Tibial nerve (tissue), 4 donors: Measurements from ENCODE around the gene TMEM185B.

Experiments
- CTCF ChIP-seq, 5 experiments: fragments of 200-600 bp in 3 of 5; fragments of 450-650 bp in 2 of 5; sonication (generic) in 3 of 5; IDR thresholded peaks; one replicate each; pipeline ENCODE4 v1.5.1; 2016 to 2019; ENCODE audit warnings: antibody characterized with exemption in 5 of 5, mild to moderate bottlenecking in 3 of 5, moderate library complexity in 2 of 5
- EP300 ChIP-seq, 2 donors: sonication (generic); formaldehyde crosslinking; IDR thresholded peaks; one replicate each; pipeline ENCODE4 v1.6.1; 2017; ENCODE audit warnings: antibody characterized with exemption in 2 of 2, mild to moderate bottlenecking in 1 of 2
- POLR2A ChIP-seq, 2 donors: fragments of 450-650 bp; IDR thresholded peaks; one replicate each; pipeline ENCODE4 v1.6.1; 2017; ENCODE audit warnings: antibody characterized with exemption in 2 of 2, mild to moderate bottlenecking in 2 of 2, moderate library complexity in 2 of 2

GRCh38 chr2:120222186-120223033 lies 790 bp downstream of the TMEM185B start:
- no peak for TF ChIP-seq CTCF (IDR thresholded peaks at IDR 0.05)
- TF ChIP-seq POLR2A (IDR thresholded peaks at IDR 0.05): no peak
- no peak for TF ChIP-seq EP300 (IDR thresholded peaks at IDR 0.05)
